Measurements from ENCODE around the gene PCSK2.

Gene PCSK2

GRCh38 chr20:17327185-17328148 lies 100.6 kb downstream of the PCSK2 start:
- no peak for DNase-seq (ENCODE audit: low read depth in 1 of 2, low spot score in 1 of 2)

- no peak for DNase-seq (ENCODE audit: low read depth in 1 of 2, low spot score in 1 of 2)
Observed at GRCh38 chr20:17334932-17335331, 108.1 kb downstream of the PCSK2 start.

- DNase-seq (ENCODE audit: low read depth in 1 of 2, low spot score in 1 of 2): no peak
Observed at GRCh38 chr20:17339000-17339399, 112.2 kb downstream of the PCSK2 start.

GRCh38 chr20:17343091-17343490 lies 116.3 kb downstream of the PCSK2 start:
- no peak for DNase-seq (ENCODE audit: low read depth in 1 of 2, low spot score in 1 of 2)

GRCh38 chr20:17343656-17344452 lies 117.0 kb downstream of the PCSK2 start:
- no peak for DNase-seq (ENCODE audit: low read depth in 1 of 2, low spot score in 1 of 2)

GRCh38 chr20:17344790-17345189 lies 118.0 kb downstream of the PCSK2 start:
- DNase-seq (ENCODE audit: low read depth in 1 of 2, low spot score in 1 of 2): no peak

GRCh38 chr20:17345321-17345720 lies 118.5 kb downstream of the PCSK2 start:
- no peak for DNase-seq (ENCODE audit: low read depth in 1 of 2, low spot score in 1 of 2)

- no peak for DNase-seq (ENCODE audit: low read depth in 1 of 2, low spot score in 1 of 2)
Observed at GRCh38 chr20:17350321-17350720, 123.5 kb downstream of the PCSK2 start.

GRCh38 chr20:17357238-17357637 lies 130.4 kb downstream of the PCSK2 start:
- no peak for DNase-seq (ENCODE audit: low read depth in 1 of 2, low spot score in 1 of 2)

GRCh38 chr20:17358854-17359253 lies 132.0 kb downstream of the PCSK2 start:
- no peak for DNase-seq (ENCODE audit: low read depth in 1 of 2, low spot score in 1 of 2)

GRCh38 chr20:17364681-17365080 lies 137.8 kb downstream of the PCSK2 start:
- DNase-seq (ENCODE audit: low read depth in 1 of 2, low spot score in 1 of 2): no peak

- no peak for DNase-seq (ENCODE audit: low read depth in 1 of 2, low spot score in 1 of 2)
Observed at GRCh38 chr20:17365831-17366230, 139.0 kb downstream of the PCSK2 start.

- no peak for DNase-seq (ENCODE audit: low read depth in 1 of 2, low spot score in 1 of 2)
Observed at GRCh38 chr20:17369506-17369905, 142.7 kb downstream of the PCSK2 start.

- no peak for DNase-seq (ENCODE audit: low read depth in 1 of 2, low spot score in 1 of 2)
Observed at GRCh38 chr20:17372806-17373440, 146.1 kb downstream of the PCSK2 start.

- DNase-seq (ENCODE audit: low read depth in 1 of 2, low spot score in 1 of 2): no peak
Observed at GRCh38 chr20:17374086-17374485, 147.2 kb downstream of the PCSK2 start.

GRCh38 chr20:17376031-17376430 lies 149.2 kb downstream of the PCSK2 start:
- DNase-seq (ENCODE audit: low read depth in 1 of 2, low spot score in 1 of 2): no peak

- DNase-seq (ENCODE audit: low read depth in 1 of 2, low spot score in 1 of 2): no peak
Observed at GRCh38 chr20:17377231-17377630, 150.4 kb downstream of the PCSK2 start.

- no peak for DNase-seq (ENCODE audit: low read depth in 1 of 2, low spot score in 1 of 2)
Observed at GRCh38 chr20:17379651-17380050, 152.8 kb downstream of the PCSK2 start.

GRCh38 chr20:17380801-17381200 lies 154.0 kb downstream of the PCSK2 start:
- DNase-seq (ENCODE audit: low read depth in 1 of 2, low spot score in 1 of 2): no peak

- no peak for DNase-seq (ENCODE audit: low read depth in 1 of 2, low spot score in 1 of 2)
Observed at GRCh38 chr20:17381724-17382123, 154.9 kb downstream of the PCSK2 start.

GRCh38 chr20:17385798-17386197 lies 159.0 kb downstream of the PCSK2 start:
- no peak for DNase-seq (ENCODE audit: low read depth in 1 of 2, low spot score in 1 of 2)

- no peak for DNase-seq (ENCODE audit: low read depth in 1 of 2, low spot score in 1 of 2)
Observed at GRCh38 chr20:17390655-17391054, 163.8 kb downstream of the PCSK2 start.

All from activated CD4-positive, alpha-beta T cell treated with anti-CD3 and anti-CD28 coated beads, Interleukin-2, amount 50 U/mL, for 24 hours (primary cell).